Esophagus muscularis mucosa (tissue), 4 donors: Measurements from ENCODE around the gene KLK3.

ENCODE experiments used
- CTCF ChIP-seq, 3 experiments: fragments of 200-600 bp in 2 of 3; fragments of 450-650 bp in 1 of 3; sonication (generic) in 2 of 3; IDR thresholded peaks; one replicate each; pipeline ENCODE4 v1.5.1; 2017 to 2019; ENCODE audit warnings: antibody characterized with exemption in 3 of 3, mild to moderate bottlenecking in 2 of 3, moderate library complexity in 1 of 3
- EP300 ChIP-seq: sonication (generic); formaldehyde crosslinking; IDR thresholded peaks from one replicate; pipeline ENCODE4 v1.6.1; 2017; ENCODE audit warnings: antibody characterized with exemption
- POLR2A ChIP-seq: fragments of 450-650 bp; IDR thresholded peaks from one replicate; pipeline ENCODE4 v1.6.1; 2017; ENCODE audit warnings: antibody characterized with exemption, moderate library complexity, mild to moderate bottlenecking, low read depth
- POLR2AphosphoS5 ChIP-seq, 2 donors: sonication (generic); formaldehyde crosslinking; IDR thresholded peaks; one replicate each; pipeline ENCODE4 v1.6.1; 2017; ENCODE audit warnings: antibody characterized with exemption in 2 of 2

GRCh38 chr19:50831026-50831396 is 23.7 kb upstream of the KLK3 start:
- TF ChIP-seq CTCF (IDR thresholded peaks at IDR 0.05) (no peak), POLR2A (no peak), POLR2AphosphoS5 (IDR thresholded peaks at IDR 0.05) (no peak), EP300 (no peak)
